GM21786 (cell line): ENCODE data around the gene KRTAP12-2.
"Not testable (repeated sequence)": the region's sequence is repeated elsewhere in the genome, so short reads cannot be mapped to it uniquely, and the experiment has no call there.

Source experiments
- ATAC-seq: cut with Tn5 transposase; IDR thresholded peaks from one replicate; pipeline ENCODE4 v1.9.1; 2021; ENCODE audit not compliant: unreplicated experiment

Gene KRTAP12-2

DNA sequence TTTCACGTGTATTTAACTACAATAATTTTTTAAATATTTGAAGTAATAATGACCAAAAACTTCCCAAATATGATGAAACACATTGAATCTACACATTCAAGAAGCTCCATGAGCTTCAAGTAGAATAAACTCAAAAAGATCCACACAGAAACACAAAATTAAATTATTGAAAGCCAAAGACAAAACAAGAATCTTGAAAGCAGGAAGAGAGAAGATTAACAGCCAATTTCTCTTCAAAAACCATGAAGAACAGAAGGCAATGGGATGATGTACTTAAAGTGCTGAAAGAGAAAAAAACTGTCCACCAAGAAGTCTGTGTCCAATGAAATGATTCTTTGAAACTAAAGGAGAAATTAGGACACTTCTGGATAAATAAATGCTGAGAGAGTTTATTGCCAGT, 34.7 kb downstream of the KRTAP12-2 start:
- no peak for ATAC-seq

DNA sequence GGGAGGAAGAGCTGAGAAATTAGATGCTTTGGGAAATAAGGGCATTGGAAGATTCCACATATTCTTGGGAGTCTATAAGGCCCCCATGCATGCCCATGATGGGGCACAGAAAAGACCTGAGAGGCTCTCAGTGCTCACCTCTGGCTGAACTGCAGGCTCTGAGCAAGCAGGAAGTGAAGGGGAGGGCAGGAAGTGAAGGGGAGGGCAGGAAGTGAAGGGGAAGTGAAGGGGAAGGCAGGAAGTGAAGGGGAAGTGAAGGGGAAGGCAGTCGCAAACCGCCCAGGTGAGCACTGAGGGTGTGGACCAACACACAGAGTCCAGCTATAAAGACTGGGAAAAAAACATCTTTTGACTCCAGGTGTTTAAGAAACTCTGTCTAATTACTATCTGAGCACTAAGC, 36.3 kb downstream of the KRTAP12-2 start:
- no peak for ATAC-seq

DNA sequence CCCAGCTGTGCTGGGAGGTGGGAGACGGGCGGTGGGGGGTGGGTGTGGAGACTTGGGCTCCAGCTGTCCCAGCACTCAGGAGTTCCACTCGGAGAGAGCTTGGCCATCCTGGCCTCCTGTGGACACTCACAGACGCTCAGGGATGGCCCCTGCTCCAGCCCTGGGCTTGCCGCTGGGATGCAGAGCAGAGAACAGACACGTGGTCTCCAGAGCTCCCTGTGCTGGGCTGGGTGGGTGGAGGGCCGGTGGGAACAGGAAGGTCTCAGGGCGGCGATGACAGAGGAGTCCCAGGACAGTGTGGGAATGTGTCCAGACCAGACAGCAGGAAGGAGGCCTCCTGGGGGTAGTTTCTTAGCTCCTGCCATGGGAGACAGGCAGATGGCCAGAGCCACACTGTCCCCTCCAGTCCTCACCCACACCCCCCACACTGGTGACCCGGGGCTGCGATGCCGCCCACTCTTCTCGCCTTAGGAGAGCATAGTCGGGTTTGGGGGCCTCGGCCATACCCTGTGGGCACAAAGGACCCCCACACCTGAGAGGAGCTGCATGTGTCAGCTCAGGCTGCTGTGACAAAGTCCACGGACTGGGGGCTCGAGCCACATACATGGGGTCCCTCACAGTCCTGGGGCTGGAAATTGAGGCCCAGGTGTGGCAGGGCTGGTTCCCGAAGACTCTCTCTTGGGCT, 37.9 kb downstream of the KRTAP12-2 start:
- ATAC-seq, result no peak

- ATAC-seq, result not testable (repeated sequence)
Observed at GRCh38 chr21:44627831-44628233, 38.9 kb downstream of the KRTAP12-2 start.

DNA sequence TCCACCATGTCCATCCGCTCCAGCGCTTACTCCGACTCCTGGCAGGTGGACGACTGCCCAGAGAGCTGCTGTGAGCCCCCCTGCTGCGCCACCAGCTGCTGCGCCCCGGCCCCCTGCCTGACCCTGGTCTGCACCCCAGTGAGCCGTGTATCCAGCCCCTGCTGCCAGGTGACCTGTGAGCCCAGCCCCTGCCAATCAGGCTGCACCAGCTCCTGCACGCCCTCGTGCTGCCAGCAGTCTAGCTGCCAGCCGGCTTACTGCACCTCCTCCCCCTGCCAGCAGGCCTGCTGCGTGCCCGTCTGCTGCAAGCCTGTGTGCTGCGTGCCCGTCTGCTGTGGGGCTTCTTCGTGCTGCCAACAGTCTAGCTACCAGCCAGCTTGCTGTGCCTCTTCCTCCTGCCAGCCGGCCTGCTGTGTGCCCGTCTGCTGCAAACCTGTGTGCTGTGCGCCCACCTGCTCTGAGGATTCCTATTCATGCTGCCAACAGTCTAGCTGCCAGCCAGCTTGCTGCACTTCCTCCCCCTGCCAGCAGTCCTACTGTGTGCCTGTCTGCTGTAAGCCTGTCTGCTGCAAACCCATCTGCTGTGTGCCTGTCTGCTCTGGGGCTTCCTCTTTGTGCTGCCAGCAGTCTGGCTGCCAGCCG, 39.4 kb downstream of the KRTAP12-2 start:
- ATAC-seq, result not testable (repeated sequence)

DNA sequence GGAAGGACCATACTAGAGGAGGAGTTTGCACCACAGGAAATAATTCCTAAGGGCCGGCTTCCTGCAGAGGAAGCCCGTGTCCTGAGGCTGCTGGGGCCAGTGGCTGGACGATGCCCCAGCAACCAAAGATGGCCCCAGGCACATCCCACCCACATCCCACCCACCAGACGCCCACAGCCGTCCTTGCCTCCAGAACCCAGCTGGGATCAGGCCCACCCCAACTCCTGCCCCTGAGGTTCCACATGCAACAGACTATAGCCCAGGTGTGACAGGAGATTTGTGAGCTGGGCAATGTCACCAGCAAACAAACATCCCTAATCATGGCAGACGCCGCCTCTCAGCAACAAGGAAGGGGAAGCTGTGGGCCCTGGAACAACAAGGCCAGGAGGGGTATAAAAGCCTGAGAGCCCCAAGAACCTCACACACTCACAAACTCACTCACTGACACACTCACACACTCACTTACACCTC, 40.0 kb downstream of the KRTAP12-2 start, which contains the start of gene KRTAP10-9:
KRTAP10-9 (plus strand) TSS at position 421 of the 471 bp plus-strand sequence. CDS start 79 bp downstream, outside the sequence.
- no peak for ATAC-seq

- no peak for ATAC-seq
Observed at GRCh38 chr21:44626262-44626661, 40.5 kb downstream of the KRTAP12-2 start.

DNA sequence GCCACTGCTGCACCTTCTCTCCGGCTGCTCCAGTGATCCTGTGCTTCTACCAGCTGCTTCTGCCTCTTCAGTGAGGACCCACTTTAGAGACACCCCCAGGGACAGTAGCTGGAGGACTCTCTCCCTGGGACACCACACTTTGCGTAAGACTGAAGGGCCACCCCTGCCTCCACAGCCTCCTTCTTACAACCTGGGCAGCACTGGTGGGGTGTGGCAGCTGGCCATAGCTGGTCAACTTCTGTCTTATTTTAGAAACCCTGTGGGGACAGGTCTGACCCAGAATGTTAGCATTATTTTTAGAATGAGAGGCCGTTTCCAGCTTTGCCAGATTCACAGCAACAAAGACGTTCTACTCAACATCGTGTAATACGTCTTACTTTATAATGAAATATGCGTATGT, 41.0 kb downstream of the KRTAP12-2 start:
- ATAC-seq, result no peak

- ATAC-seq, result no peak
Observed at GRCh38 chr21:44623575-44623974, 43.2 kb downstream of the KRTAP12-2 start.

DNA sequence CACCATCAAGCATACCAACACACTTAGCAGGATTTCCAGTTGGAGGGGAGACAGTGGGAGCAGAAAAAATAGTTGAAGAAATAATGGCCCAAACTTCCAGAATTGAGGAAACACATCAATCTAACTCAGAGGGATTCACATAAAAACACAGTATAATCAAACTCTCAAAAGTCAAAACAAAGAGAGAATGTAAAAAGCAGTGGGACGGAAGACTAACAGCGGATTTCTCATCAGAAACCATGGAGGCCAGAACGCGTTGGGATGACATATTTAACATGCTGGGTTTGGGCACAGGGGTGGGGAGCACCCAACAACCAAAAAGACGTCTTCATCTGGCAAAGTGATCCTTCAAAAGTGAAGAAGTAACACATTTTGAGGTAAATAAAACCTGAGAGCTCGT, 46.8 kb downstream of the KRTAP12-2 start:
- no peak for ATAC-seq

- no peak for ATAC-seq
Observed at GRCh38 chr21:44618909-44619308, 47.8 kb downstream of the KRTAP12-2 start.

GRCh38 chr21:44618504-44618903, 48.2 kb downstream of the KRTAP12-2 start:
- no peak for ATAC-seq

- ATAC-seq, result no peak
Observed at GRCh38 chr21:44617071-44617501, 49.6 kb downstream of the KRTAP12-2 start.

GRCh38 chr21:44616591-44616926, 50.2 kb downstream of the KRTAP12-2 start:
- ATAC-seq, result no peak
